ENCODE data around the gene ROBO2. TPM values are rescaled to one million over a fixed set of nuclear protein-coding genes. Genes with fewer than 3 reads are reported as not detected.

The ROBO2 gene
- polyA plus RNA-seq, 2 of the 4 experiments (the other 2 are of a cell fraction), result 0.04 TPM; not detected in 1

- ChIA-PET POLR2A (no interaction called here), CTCF (no interaction called here)
- Histone ChIP-seq H3K4me2 (no peak overlapping the region), H3K27ac (no peak overlapping the region), H3K4me1 (no peaks in the 10 kb centered on the region), H3K9me3 (no peaks in the 10 kb centered on the region), H3K4me3 (no peak overlapping the region)
- 25% methylated on average over 8 of the region's 8 CpGs for WGBS (ENCODE audit: missing lambda C conversion rate)
- DNase-seq (ENCODE audit: low read depth in 1 of 2, low spot score in 1 of 2) (no peak), ATAC-seq (no peak), FAIRE-seq (no peak)
- TF ChIP-seq FOSL2 (IDR thresholded peaks at IDR 0.05) (no peak), FOSL2 (CRISPR knock-in tag; IDR thresholded peaks at IDR 0.05) (no peak), HDAC2 (IDR thresholded peaks at IDR 0.05) (no peak), CHD2 (IDR thresholded peaks at IDR 0.05; ENCODE audit: low read length, partially characterized antibody) (no peak), JUNB (IDR thresholded peaks at IDR 0.05) (no peak), ELK1 (IDR thresholded peaks at IDR 0.05; ENCODE audit: low read depth, low read length) (no peak), MAZ (IDR thresholded peaks at IDR 0.05; ENCODE audit: borderline replicate concordance, low read depth, low read length) (no peak), EHMT2 (IDR thresholded peaks at IDR 0.05; ENCODE audit: low read depth) (no peak), NPAS2 (CRISPR knock-in tag; IDR thresholded peaks at IDR 0.05; ENCODE audit: borderline replicate concordance) (no peak), KDM5A (IDR thresholded peaks at IDR 0.05) (no peak), EP300 (IDR thresholded peaks at IDR 0.05) (no peak), ZC3H11A (IDR thresholded peaks at IDR 0.05) (no peak), MAX (IDR thresholded peaks at IDR 0.05) (no peak), E2F6 (IDR thresholded peaks at IDR 0.05; ENCODE audit: borderline replicate concordance, low read depth) (no peak), FOXS1 (CRISPR knock-in tag; IDR thresholded peaks at IDR 0.05) (no peak), REST (IDR thresholded peaks at IDR 0.05) (no peak), ZSCAN20 (CRISPR knock-in tag; IDR thresholded peaks at IDR 0.05) (no peak), CTCF (IDR thresholded peaks at IDR 0.05) (no peak), FOSB (CRISPR knock-in tag; IDR thresholded peaks at IDR 0.05) (no peak)
These were observed 428.1 kb downstream of the ROBO2 start for GRCh38 chr3:77467702-77468625.

GRCh38 chr3:77468626-77469020 is 428.7 kb downstream of the ROBO2 start:
- TF ChIP-seq CBX2 (IDR thresholded peaks at IDR 0.05; ENCODE audit: borderline replicate concordance, low read depth), result no peak
- no peak for TF ChIP-seq TP53 (CRISPR knock-in tag; IDR thresholded peaks at IDR 0.05)
- TF ChIP-seq CEBPB (IDR thresholded peaks at IDR 0.05), result no peak
- no peak for TF ChIP-seq RFX5 (IDR thresholded peaks at IDR 0.05)
- no peak for TF ChIP-seq POLR2AphosphoS2 (conservative IDR thresholded peaks at IDR 0.05; ENCODE audit: low read length)
- no peak for TF ChIP-seq EHF (CRISPR knock-in tag; IDR thresholded peaks at IDR 0.05)
- no peak for TF ChIP-seq NR3C1 (IDR thresholded peaks at IDR 0.05)
- Histone ChIP-seq H3K4me2 (no peak overlapping the region), H3K4me3 (no peak overlapping the region), H3K27ac (no peak overlapping the region), H3K4me1 (no peaks in the 10 kb centered on the region), H3K9me3 (no peaks in the 10 kb centered on the region)
- ChIA-PET POLR2A (no interaction called here), CTCF (no interaction called here)
- no peak for FAIRE-seq
- ATAC-seq, result no peak
- no peak for DNase-seq (ENCODE audit: low read depth in 1 of 2, low spot score in 1 of 2)
- 19% methylated on average over 3 of the region's 3 CpGs for WGBS (ENCODE audit: missing lambda C conversion rate)
